K562 (cell line): ENCODE data around the gene GALNT7. TPM values are rescaled to one million over a fixed set of nuclear protein-coding genes. Genes with fewer than 3 reads are reported as not detected.

Experiments used
- ATAC-seq: fragments of 200-7000 bp; cut with Tn5 transposase; 3 replicates; pipeline ENCODE4 v1.9.1; 2020; ENCODE audit warnings: moderate library complexity
- BruUV-seq: library from RNA; stranded (reverse); fragments of 400-500 nt; replicated peaks from 2 replicates; lab custom pipeline; 2021; lab: Mats Ljungman, UMichigan
- CTCF ChIA-PET: fragments of 300-600 bp; formaldehyde crosslinking; extraction: SDS; loops from one replicate; lab custom pipeline; 2021; ENCODE audit warnings: low intra/inter-chr PET ratio; lab: Yijun Ruan, JAX
- POLR2A ChIA-PET: fragments of 300-600, 350-650 bp; sonication (Branson Sonifier 250); formaldehyde crosslinking; extraction: SDS; loops from one replicate; lab custom pipeline; 2021; ENCODE audit warnings: antibody characterized with exemption, inconsistent platforms; lab: Yijun Ruan, JAX
- DNase-seq, 4 experiments: peaks; one replicate each; pipeline versions ENCODE4 v3.0.0 to v3.0.0-alpha.2; 2011 to 2018; ENCODE audit warnings: low spot score in 3 of 4, mixed read lengths in 3 of 4; ENCODE audit errors: extremely low read depth in 1 of 4
- FAIRE-seq: peaks from 2 replicates; lab custom pipeline; 2011; peaks lifted over from hg19 to GRCh38; lab: Jason Lieb, UNC
- H2AFZ ChIP-seq: 2 replicates; pipeline ENCODE4 v1.6.0; 2011; ENCODE audit warnings: low read depth, low read length, control low read depth, inconsistent platforms
- H3K27ac ChIP-seq: fragments of 200-600 bp; 3 replicates; pipeline ENCODE4 v1.8.0; 2011; ENCODE audit warnings: low read depth, mild to moderate bottlenecking, control low read depth, inconsistent platforms, low read length, moderate library complexity, mixed read lengths; ENCODE audit errors: extremely low read depth
- H3K27me3 ChIP-seq, 2 experiments: fragments of 300-600 bp in 1 of 2; 2 replicates in 1 of 2; 3 replicates in 1 of 2; pipeline versions ENCODE4 v1.6.0 to v1.8.0; 2011; ENCODE audit warnings: inconsistent platforms in 2 of 2, low read length in 2 of 2, mild to moderate bottlenecking in 1 of 2, mixed read lengths in 1 of 2, moderate library complexity in 1 of 2; ENCODE audit not compliant: control insufficient read depth in 2 of 2, insufficient read depth in 2 of 2
- H3K36me3 ChIP-seq: fragments of 300-600 bp; 3 replicates; pipeline ENCODE4 v1.8.0; 2011; ENCODE audit warnings: mild to moderate bottlenecking, low read length, inconsistent platforms; ENCODE audit not compliant: control insufficient read depth, insufficient read depth
- H3K4me1 ChIP-seq, 2 experiments: fragments of 200-600 bp in 1 of 2; replicated peaks in 1 of 2; 2 replicates in 1 of 2; 3 replicates in 1 of 2; pipeline versions ENCODE4 v1.5.1 to v1.8.0; 2011; ENCODE audit warnings: inconsistent platforms in 2 of 2, low read length in 2 of 2, mild to moderate bottlenecking in 1 of 2, mixed read lengths in 1 of 2, moderate library complexity in 1 of 2; ENCODE audit not compliant: control insufficient read depth in 2 of 2, insufficient read depth in 2 of 2
- H3K4me2 ChIP-seq: 2 replicates; pipeline ENCODE4 v1.6.1; 2011; ENCODE audit warnings: low read length, control low read depth, inconsistent platforms, mixed read lengths; ENCODE audit not compliant: insufficient read depth
- H3K4me3 ChIP-seq: fragments of 200-600 bp; sonication (generic), shearing (Covaris generic); 2 replicates; pipeline ENCODE4 v1.5.1; 2016; ENCODE audit warnings: control low read depth, inconsistent platforms
- H3K79me2 ChIP-seq: fragments of 200-600 bp; 3 replicates; pipeline ENCODE4 v1.8.0; 2011; ENCODE audit warnings: low read length, inconsistent platforms; ENCODE audit not compliant: control insufficient read depth, insufficient read depth
- H3K9ac ChIP-seq, 2 experiments: 2 replicates each; pipeline versions ENCODE4 v1.6.0 to v1.6.1; 2011; ENCODE audit warnings: low read depth in 2 of 2, low read length in 2 of 2, control low read depth in 1 of 2, inconsistent platforms in 1 of 2, mild to moderate bottlenecking in 1 of 2, mixed read lengths in 1 of 2; ENCODE audit not compliant: insufficient read depth in 1 of 2
- H3K9me1 ChIP-seq: one replicate; pipeline ENCODE4 v1.6.0; 2011; ENCODE audit warnings: inconsistent platforms, mild to moderate bottlenecking, low read length, moderate library complexity; ENCODE audit not compliant: control insufficient read depth, insufficient read depth
- H3K9me3 ChIP-seq: replicated peaks from 2 replicates; pipeline ENCODE4 v1.5.1; 2011; ENCODE audit warnings: low read depth, low read length, inconsistent platforms; ENCODE audit not compliant: control insufficient read depth, insufficient read depth
- H4K20me1 ChIP-seq: replicated peaks from 2 replicates; pipeline ENCODE4 v1.6.1; 2011; ENCODE audit warnings: low read length, inconsistent platforms, mixed read lengths; ENCODE audit not compliant: control insufficient read depth, insufficient read depth
- ATF1 ChIP-seq, 2 experiments: fragments of 450-650 bp in 1 of 2; IDR thresholded peaks; 2 replicates each; pipeline ENCODE4 v1.6.1; 2016; ENCODE audit warnings: missing compliant biosample characterization in 1 of 2, missing genetic modification characterization in 1 of 2
- BHLHE40 ChIP-seq: IDR thresholded peaks from 2 replicates; pipeline ENCODE4 v1.6.1; 2011; ENCODE audit warnings: low read length, improper control_type of control experiment
- BMI1 ChIP-seq: fragments of 150-350 bp; IDR thresholded peaks from 2 replicates; pipeline ENCODE4 v1.6.1; 2014; ENCODE audit warnings: low read length
- CC2D1A ChIP-seq: fragments of 450-650 bp; IDR thresholded peaks from 2 replicates; pipeline ENCODE4 v1.6.1; 2017; ENCODE audit warnings: mild to moderate bottlenecking
- CHD2 ChIP-seq: IDR thresholded peaks from 2 replicates; pipeline ENCODE4 v1.6.1; 2011; ENCODE audit warnings: low read depth, low read length
- CREBBP ChIP-seq: IDR thresholded peaks from one replicate; pipeline ENCODE4 v1.6.1; 2012; ENCODE audit warnings: low read depth, mild to moderate bottlenecking, control low read depth, inconsistent platforms, low read length
- ETV6 ChIP-seq, 3 experiments: fragments of 150-350 bp in 1 of 3; sonication (generic) in 1 of 3; formaldehyde crosslinking in 1 of 3; IDR thresholded peaks; 2 replicates each; pipeline versions ENCODE4 v1.6.1 to v1.8.0; 2014 to 2022; ENCODE audit warnings: borderline replicate concordance in 2 of 3, low read depth in 2 of 3, antibody characterized with exemption in 1 of 3, low read length in 1 of 3, mild to moderate bottlenecking in 1 of 3, missing genetic modification reagents in 1 of 3
- MXI1 ChIP-seq: IDR thresholded peaks from 2 replicates; pipeline ENCODE4 v1.6.1; 2011; ENCODE audit warnings: low read depth, mild to moderate bottlenecking, improper control_type of control experiment, low read length
- MYBL2 ChIP-seq, 2 experiments: fragments of 450-650 bp in 1 of 2; sonication (generic) in 1 of 2; formaldehyde crosslinking in 1 of 2; IDR thresholded peaks; 2 replicates each; pipeline versions ENCODE4 v1.6.1 to v1.8.1; 2017 to 2022; ENCODE audit warnings: borderline replicate concordance in 1 of 2, inconsistent platforms in 1 of 2, low read depth in 1 of 2, mild to moderate bottlenecking in 1 of 2, missing genetic modification reagents in 1 of 2, moderate library complexity in 1 of 2
- NR1H2 ChIP-seq: sonication (generic); formaldehyde crosslinking; IDR thresholded peaks from 2 replicates; pipeline ENCODE4 v1.4.0; 2020; ENCODE audit warnings: mild to moderate bottlenecking, missing genetic modification reagents
- PHB2 ChIP-seq: fragments of 450-650 bp; IDR thresholded peaks from 2 replicates; pipeline ENCODE4 v1.6.1; 2017; ENCODE audit warnings: low read depth
- ZNF263 ChIP-seq: sonication (generic); formaldehyde crosslinking; IDR thresholded peaks from 2 replicates; pipeline ENCODE4 v1.8.0; 2022; ENCODE audit warnings: mild to moderate bottlenecking, missing genetic modification reagents, borderline replicate concordance
- ZNF507 ChIP-seq: conservative IDR thresholded peaks from 2 replicates; pipeline ENCODE4 v1.6.1; 2017; ENCODE audit warnings: missing genetic modification characterization, missing compliant biosample characterization
- WGBS: fragments of 100-300 bp; shearing (Covaris generic); methylation state at CpG from one replicate; pipeline ENCODE4 v1.1.6; 2016; ENCODE audit warnings: low coverage, mixed read lengths; ENCODE audit not compliant: insufficient coverage; ENCODE audit errors: missing lambda C conversion rate; 5-methylcytosine and 5-hydroxymethylcytosine counted together
- in situ Hi-C: fragments of 300-500 bp; cut with MboI; formaldehyde crosslinking; loops from 4 replicates; pipeline ENCODE4 v1.15.0; 2018; ENCODE audit warnings: inconsistent platforms, mixed read lengths
- intact Hi-C: fragments of 100-400 bp; cut with micrococcal nuclease; formaldehyde crosslinking; loops from 2 replicates; pipeline ENCODE4 v1.14.2; 2022
- polyA plus RNA-seq, 8 experiments: library from polyadenylated mRNA; depleted of rRNA in 4 of 8; stranded (reverse) in 5 of 8; unstranded in 3 of 8; fragments of >200 nt; fragmentation: Nextera tagmentation in 2 of 8; fragmentation: Illumina TruSeq in 1 of 8; extraction: Ambion mirVana in 2 of 8; extraction: Trizol in 1 of 8; gene quantifications; 2 replicates each; pipeline versions ENCODE4 v1.2.1 to v1.2.3, GENCODE V29; 2011 to 2014; ENCODE audit warnings: inconsistent platforms in 1 of 8, missing spikeins in 1 of 8
- total RNA-seq, 7 experiments: library from RNA; depleted of rRNA in 6 of 7; stranded (reverse); fragments of >200 nt in 6 of 7; fragmentation: Illumina TruSeq in 2 of 7; extraction: Trizol in 2 of 7; gene quantifications; 2 replicates each; pipeline versions ENCODE4 v1.2.1 to v1.2.3, GENCODE V29; 2011 to 2021; ENCODE audit warnings: low replicate concordance in 1 of 7
- TF ChIP-seq, protein P1 (sequence below): sonication (generic); formaldehyde crosslinking; IDR thresholded peaks from 2 replicates; pipeline ENCODE4 v1.8.0; 2022; ENCODE audit warnings: mild to moderate bottlenecking, missing genetic modification reagents
- TF ChIP-seq, protein P2 (sequence below): sonication (generic); formaldehyde crosslinking; IDR thresholded peaks from 2 replicates; pipeline ENCODE4 v1.8.0; 2023; ENCODE audit warnings: missing genetic modification reagents, mild to moderate bottlenecking, borderline replicate concordance
- TF ChIP-seq, protein P3 (sequence below): sonication (generic); IDR thresholded peaks from 2 replicates; pipeline ENCODE4 v1.6.1; 2016

Gene GALNT7
- total and polyA plus RNA-seq, 9 of the 15 experiments (the other 6 are each of a cell fraction or from before 2014, with no cell fraction given): 16.7 to 38.7 (median 31.1) TPM

DNA sequence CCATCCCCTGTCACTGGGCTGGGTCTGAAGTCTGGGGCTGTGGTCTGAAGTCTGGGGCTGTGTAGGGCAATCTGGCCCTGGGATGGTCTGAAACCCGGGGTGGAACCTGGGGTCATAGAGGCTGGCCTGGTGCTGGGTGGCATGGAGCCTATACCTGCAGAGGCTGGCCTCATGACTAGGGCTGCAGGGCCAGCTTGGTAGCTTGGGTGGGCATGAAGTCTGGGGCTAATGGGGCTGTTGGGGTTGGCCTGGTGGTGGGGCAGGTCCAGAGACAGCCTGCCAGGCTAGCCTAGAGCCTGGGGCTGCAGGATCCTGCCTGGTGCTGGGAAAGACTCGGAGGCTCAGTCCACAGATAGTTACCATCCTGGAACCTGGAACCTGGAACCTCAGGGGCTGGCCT, 37.0 kb downstream of the GALNT7 start:
- Histone ChIP-seq H3K79me2 (peaks cover 67% of the 10 kb centered on the region), H3K4me1 (peaks cover 15 to 17% of the 10 kb centered on the region in 2 experiments; a peak in 4 of 5 replicates), H3K27ac (no peak overlapping the region), H3K27me3 (no peaks in the 10 kb centered on the region), H3K9ac (0 out of 4 replicates have a peak overlapping the region, but pooled peaks of 1 of the 2 experiments have one; percentile 19), H3K4me2 (no peak overlapping the region), H3K9me1 (no peaks in the 10 kb centered on the region), H3K4me3 (no peak overlapping the region), H3K36me3 (peaks cover 6% of the 10 kb centered on the region; the same call in 1 of the 3 replicates), H4K20me1 (no peaks in the 10 kb centered on the region), H2AFZ (no peak overlapping the region), H3K9me3 (0 out of 2 replicates have a peak, but pooled peaks cover 2% of the 10 kb centered on the region)
- FAIRE-seq: no peak
- intact Hi-C loops: no loop called here
- in situ Hi-C loops: no loop called here
- no TSS peak for BruUV-seq
- ATAC-seq: no peak; the same call in 2 of the 3 replicates
- ChIA-PET CTCF (no interaction called here), POLR2A (interaction anchor here (0.7 kb wide), 1 partner anchor 63 kb away, joined by 3 read pairs; no protein-coding TSS in a partner anchor)
- WGBS: 83% methylated on average over 2 of the region's 2 CpGs
- no peak for DNase-seq
- TF ChIP-seq ZNF507: no peak
- TF ChIP-seq, protein P1, sequence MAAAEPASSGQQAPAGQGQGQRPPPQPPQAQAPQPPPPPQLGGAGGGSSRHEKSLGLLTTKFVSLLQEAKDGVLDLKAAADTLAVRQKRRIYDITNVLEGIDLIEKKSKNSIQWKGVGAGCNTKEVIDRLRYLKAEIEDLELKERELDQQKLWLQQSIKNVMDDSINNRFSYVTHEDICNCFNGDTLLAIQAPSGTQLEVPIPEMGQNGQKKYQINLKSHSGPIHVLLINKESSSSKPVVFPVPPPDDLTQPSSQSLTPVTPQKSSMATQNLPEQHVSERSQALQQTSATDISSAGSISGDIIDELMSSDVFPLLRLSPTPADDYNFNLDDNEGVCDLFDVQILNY (CRISPR knock-in tag): no peak
- TF ChIP-seq ATF1 (CRISPR knock-in tag; IDR thresholded peaks at IDR 0.05): no peak
- TF ChIP-seq ATF1 (tag; IDR thresholded peaks at IDR 0.05): no peak
- TF ChIP-seq BHLHE40: no peak
- TF ChIP-seq ETV6 (IDR thresholded peaks at IDR 0.05; ENCODE audit: borderline replicate concordance in 1 of 2, low read depth in 2 of 2, low read length in 1 of 2): no peak
- no peak for TF ChIP-seq ETV6 (CRISPR knock-in tag; IDR thresholded peaks at IDR 0.05; ENCODE audit: borderline replicate concordance)
- TF ChIP-seq MYBL2 (IDR thresholded peaks at IDR 0.05; ENCODE audit: low read depth): no peak
- TF ChIP-seq MYBL2 (CRISPR knock-in tag; IDR thresholded peaks at IDR 0.05; ENCODE audit: borderline replicate concordance): no peak
- no peak for TF ChIP-seq CC2D1A
- TF ChIP-seq CHD2: no peak
- TF ChIP-seq NR1H2: no peak
- TF ChIP-seq, protein P2, sequence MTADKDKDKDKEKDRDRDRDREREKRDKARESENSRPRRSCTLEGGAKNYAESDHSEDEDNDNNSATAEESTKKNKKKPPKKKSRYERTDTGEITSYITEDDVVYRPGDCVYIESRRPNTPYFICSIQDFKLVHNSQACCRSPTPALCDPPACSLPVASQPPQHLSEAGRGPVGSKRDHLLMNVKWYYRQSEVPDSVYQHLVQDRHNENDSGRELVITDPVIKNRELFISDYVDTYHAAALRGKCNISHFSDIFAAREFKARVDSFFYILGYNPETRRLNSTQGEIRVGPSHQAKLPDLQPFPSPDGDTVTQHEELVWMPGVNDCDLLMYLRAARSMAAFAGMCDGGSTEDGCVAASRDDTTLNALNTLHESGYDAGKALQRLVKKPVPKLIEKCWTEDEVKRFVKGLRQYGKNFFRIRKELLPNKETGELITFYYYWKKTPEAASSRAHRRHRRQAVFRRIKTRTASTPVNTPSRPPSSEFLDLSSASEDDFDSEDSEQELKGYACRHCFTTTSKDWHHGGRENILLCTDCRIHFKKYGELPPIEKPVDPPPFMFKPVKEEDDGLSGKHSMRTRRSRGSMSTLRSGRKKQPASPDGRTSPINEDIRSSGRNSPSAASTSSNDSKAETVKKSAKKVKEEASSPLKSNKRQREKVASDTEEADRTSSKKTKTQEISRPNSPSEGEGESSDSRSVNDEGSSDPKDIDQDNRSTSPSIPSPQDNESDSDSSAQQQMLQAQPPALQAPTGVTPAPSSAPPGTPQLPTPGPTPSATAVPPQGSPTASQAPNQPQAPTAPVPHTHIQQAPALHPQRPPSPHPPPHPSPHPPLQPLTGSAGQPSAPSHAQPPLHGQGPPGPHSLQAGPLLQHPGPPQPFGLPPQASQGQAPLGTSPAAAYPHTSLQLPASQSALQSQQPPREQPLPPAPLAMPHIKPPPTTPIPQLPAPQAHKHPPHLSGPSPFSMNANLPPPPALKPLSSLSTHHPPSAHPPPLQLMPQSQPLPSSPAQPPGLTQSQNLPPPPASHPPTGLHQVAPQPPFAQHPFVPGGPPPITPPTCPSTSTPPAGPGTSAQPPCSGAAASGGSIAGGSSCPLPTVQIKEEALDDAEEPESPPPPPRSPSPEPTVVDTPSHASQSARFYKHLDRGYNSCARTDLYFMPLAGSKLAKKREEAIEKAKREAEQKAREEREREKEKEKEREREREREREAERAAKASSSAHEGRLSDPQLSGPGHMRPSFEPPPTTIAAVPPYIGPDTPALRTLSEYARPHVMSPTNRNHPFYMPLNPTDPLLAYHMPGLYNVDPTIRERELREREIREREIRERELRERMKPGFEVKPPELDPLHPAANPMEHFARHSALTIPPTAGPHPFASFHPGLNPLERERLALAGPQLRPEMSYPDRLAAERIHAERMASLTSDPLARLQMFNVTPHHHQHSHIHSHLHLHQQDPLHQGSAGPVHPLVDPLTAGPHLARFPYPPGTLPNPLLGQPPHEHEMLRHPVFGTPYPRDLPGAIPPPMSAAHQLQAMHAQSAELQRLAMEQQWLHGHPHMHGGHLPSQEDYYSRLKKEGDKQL: no peak
- TF ChIP-seq PHB2: no peak
- TF ChIP-seq CREBBP: no peak
- no peak for TF ChIP-seq BMI1
- TF ChIP-seq MXI1: no peak
- no peak for TF ChIP-seq ZNF263 (CRISPR knock-in tag)
- TF ChIP-seq, protein P3, sequence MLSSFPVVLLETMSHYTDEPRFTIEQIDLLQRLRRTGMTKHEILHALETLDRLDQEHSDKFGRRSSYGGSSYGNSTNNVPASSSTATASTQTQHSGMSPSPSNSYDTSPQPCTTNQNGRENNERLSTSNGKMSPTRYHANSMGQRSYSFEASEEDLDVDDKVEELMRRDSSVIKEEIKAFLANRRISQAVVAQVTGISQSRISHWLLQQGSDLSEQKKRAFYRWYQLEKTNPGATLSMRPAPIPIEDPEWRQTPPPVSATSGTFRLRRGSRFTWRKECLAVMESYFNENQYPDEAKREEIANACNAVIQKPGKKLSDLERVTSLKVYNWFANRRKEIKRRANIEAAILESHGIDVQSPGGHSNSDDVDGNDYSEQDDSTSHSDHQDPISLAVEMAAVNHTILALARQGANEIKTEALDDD: no peak
